LHCN-M2 (cell line): Measurements from ENCODE around the gene MYOM3. TPM values are rescaled to one million over a fixed set of nuclear protein-coding genes. Genes with fewer than 3 reads are reported as not detected.
A peak's percentile ranks its signal among the peaks of the same experiment; 100 is the strongest.

Experiments used
- DNase-seq: peaks from one replicate; pipeline ENCODE4 v3.0.0-alpha.2; 2012; ENCODE audit warnings: low read depth
- polyA plus RNA-seq: library from polyadenylated mRNA; unstranded; fragments of >200 nt; gene quantifications from one replicate; pipeline ENCODE4 v1.2.1, GENCODE V29; 2012; ENCODE audit warnings: missing spikeins
- total RNA-seq: library from RNA; depleted of rRNA; stranded (reverse); fragments of >200 nt; gene quantifications from 2 replicates; pipeline ENCODE4 v1.2.3, GENCODE V29; 2014; rRNA removed

The MYOM3 gene
- not detected in 2 replicates for total RNA-seq
- polyA plus RNA-seq: 0.02 TPM

DNA sequence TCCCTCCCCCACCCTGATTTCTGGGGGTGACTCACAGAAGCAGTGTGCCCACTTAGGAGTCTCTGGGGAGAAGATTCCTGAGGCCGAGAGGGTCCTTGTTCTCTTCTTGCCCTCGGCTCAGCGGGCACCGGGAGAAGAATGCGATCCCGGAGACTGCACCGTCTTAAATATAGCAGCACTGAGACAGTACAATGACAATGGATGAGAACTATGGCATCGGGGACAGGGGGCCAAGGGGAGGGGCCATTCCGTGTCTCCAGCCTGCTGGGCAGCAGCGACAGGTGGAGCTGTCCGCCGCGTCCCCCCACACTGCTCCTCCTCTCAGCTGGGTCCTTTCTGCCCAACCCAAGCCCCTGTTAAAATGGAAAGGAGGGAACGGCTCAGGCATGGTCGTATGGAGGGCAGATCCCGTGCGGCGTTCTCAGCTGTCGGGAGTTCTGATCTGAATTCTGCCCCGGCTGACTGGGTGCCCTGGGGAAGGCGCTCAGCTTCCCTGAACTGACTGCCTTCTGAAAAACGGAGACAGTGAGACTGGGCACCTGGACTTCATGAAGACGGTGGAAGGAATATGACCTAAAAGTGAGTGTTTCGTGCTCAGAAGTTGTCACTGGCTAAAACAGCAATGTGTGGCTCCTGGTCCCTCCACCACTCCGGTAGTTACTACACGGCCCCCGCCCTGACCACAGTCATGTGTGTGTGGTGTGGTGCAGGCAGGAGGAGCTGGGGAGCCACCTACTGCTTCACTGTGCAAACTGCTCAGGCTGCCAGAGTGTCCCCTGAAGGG lies at the start of gene MYOM3:
MYOM3 (minus strand) TSS at position 140 of the 784 bp plus-strand sequence. CDS start 3,499 bp downstream, outside the sequence.
- DNase-seq: peak; percentile 69

DNA sequence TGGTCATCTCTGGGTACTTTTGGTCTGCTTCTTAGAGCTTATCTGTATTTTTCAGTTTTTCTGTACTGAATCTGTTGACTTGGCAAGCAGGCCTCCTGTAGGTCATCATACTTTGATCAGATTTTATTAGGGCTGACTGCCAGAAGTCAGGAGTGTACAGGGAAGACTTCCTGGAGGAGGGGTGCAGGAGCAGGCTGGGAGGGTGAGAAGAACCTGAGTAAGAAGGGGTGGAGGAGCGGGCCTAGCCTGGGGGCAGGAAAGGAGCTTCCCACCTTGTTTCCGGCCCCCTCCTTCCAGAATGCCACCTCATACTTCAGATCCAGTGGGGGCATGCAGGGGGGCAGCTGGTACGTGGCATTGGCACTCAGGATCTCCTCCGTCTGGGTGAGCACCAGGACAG lies 49.3 kb upstream of the MYOM3 start:
- no peak for DNase-seq

DNA sequence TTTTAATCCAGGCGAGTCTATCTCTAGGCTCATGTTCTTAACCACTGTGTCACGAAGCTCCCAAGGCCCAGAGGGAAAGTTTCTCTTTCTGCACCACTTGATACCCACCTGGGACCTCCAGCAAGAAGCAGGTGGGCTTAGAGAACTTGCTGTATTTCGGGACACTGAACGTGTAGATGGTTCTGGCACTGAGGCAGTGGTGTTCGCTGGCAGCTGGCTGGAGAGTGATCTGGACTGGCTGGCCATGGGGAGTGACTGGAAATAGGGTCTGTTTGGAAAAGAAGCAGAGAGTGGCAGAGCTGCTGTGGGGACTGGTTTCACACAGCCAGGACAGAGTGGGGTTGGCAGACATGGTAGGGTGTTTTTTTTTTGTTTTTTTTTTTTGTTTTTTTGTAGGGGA lies 47.4 kb upstream of the MYOM3 start:
- no peak for DNase-seq

DNA sequence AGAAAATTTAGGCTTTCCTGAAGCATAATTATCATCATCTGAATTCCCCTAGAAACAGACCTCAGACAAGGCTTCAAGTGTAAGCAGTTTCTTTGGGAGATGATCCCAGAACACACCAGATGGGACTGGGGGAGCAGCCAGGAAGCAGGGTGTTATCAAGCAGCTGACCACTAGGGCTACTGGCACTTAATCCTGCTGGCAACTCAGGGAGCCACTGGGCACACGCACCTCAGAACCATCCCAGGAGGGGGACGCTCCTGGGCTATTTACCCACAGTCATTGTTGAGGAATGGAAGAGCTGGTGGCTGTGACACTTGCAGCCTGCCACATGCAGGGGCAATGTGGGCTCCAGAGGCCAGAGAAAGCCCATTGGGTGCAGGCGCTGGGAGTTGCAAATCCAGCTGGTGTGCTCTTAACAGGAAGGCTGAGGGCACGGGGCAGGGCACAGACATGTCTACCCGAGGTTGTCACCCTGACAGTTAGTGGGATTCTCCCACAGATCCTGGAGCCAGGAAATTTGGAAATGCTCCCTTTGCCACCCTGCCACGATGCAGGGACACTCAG lies 46.1 kb upstream of the MYOM3 start:
- peak; percentile 26 for DNase-seq

DNA sequence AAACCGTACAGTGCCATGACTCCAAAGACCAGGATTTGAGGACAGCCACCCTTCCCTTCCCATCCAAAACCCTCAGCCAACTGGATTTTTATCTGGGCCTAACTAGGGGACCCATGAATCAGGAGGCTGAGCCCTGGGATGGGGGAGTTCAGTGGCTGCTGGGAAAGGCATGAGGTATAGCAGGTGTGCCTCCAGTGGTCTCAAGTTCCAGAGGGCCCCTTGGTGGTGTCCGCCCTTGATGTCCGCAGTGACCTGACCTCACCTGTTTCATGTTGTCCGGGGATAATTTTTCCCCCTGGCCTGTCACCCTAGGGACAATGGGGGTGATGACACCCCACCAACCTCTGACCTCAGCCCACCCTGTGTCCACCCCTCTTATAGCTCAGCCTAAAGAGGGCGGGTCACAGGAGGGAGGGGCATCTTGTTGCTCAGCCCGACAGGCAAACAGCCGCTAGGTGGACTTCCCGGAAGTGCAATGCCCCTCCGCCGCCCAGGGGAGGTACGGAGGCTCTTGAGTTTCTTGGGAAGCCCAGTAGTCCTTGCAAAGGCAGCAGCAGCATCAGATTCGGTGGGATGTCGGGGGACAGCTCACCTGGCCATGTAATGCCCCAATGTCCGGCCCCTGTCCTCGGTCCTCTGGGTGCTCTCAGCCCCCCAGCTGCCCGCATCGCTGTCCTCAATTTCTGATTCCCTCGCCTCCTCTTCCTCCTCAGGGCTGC lies 44.8 kb upstream of the MYOM3 start:
- DNase-seq: no peak

DNA sequence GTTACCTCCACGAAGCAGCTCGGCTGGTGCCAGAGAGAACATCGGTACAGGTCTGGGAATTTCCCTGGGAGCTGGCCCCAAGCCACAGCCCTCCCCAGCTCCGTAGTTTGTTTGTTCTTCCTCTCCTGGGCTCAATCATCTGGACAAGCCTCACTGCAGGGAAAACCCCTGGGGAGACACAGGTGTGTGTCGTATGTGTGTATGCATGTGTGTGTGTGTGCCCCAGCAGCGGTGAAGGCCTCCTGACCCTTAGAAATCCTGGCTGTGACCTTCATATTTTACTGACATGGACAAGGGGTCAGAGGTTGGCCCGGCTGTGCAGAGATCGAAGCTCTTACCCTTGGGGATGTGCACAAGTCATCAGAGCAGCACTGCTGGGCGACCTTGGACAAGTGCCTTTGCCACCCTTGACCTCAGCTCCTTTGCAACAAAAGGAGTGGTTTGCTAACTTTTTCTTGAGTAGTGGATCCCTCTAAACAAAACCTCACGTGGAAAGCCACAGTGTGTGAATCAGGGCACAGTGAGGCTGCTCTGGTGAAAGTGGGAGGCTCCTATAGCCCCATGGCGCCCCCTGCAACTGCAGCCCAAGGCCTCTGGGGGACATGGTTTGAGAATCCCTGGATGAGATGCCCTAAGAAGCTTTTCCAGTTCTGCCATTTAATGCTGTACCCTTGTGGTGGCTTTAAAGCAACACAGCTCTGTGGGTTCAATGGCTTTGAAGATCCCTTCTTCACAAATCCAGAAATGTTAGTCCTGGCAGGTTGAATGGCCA lies 43.3 kb upstream of the MYOM3 start:
- no peak for DNase-seq

DNA sequence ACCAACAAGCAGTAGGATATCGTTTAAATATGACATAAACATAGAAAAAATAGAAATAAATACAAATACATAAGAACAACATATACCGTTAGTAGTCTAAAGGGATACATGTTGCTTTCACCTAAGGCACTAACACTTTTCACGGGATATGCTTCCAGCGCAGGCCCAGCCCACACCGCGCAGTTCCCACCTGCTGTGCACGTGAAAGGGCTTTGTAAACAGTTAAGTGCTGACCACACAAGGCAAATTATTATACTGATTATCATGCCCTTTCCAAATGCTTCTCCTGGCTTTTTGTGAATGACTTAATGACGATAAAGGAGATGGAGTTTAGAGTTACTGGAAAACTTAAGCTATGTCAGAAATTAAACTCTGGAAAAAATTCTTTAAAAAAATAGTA lies 42.3 kb upstream of the MYOM3 start:
- no peak for DNase-seq

DNA sequence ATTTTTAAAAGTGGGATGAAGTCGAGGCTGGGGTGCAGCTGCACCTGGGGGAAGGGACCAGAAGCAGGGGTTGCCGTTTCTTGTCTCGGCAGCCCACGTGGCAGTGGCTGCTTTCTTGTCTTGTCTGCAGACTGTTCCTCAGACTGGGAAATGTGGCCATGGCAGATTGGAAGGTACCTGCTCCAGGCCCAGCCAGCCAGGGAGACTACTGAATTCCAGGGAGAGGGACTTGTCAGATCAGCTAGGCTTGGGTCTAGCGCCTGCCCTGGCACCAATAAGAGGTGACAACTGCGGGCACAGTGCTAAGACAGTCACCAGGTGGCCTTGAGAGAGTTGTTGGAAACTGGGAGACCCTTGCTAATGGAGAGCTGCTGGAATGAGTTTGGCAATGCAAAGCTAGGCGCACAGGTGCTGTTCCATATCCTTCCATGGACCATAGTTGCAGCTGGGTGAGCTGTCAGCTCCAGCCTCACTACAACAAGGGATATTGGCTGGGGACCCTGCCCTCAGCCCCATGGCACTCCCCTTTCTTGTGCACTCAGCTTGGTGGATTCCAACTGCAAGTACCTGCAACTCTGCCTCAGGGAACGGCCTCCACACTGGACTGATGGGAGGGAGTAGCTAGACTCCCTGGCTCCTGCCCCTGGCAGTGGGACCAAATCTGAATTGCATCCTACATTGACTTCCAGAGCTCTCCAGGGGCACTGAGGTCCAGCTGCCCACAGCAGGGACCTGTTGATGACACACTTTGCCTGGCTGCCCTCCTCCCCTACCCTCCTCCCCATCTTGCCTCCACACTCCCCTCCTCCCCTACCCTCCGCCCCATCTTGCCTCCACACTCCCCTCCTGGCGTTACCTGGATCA lies 40.9 kb upstream of the MYOM3 start:
- no peak for DNase-seq

DNA sequence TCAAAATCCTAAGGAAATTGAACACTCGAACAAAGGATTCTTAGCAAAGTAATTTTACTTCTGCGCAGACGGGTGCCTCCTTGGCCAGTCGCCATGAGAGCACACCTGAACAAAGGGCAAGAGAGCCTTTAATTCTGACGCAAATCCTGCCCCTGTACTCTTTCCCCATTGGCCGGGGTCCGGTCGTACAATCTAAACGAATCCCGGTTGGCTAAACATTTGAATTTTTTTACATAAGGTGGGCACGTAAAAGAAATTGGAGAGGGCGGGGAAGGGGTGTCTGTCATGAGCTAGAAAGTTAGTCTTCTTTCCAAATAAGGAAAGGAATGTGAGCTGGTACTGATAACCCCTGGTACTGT lies 39.2 kb upstream of the MYOM3 start:
- DNase-seq: no peak

DNA sequence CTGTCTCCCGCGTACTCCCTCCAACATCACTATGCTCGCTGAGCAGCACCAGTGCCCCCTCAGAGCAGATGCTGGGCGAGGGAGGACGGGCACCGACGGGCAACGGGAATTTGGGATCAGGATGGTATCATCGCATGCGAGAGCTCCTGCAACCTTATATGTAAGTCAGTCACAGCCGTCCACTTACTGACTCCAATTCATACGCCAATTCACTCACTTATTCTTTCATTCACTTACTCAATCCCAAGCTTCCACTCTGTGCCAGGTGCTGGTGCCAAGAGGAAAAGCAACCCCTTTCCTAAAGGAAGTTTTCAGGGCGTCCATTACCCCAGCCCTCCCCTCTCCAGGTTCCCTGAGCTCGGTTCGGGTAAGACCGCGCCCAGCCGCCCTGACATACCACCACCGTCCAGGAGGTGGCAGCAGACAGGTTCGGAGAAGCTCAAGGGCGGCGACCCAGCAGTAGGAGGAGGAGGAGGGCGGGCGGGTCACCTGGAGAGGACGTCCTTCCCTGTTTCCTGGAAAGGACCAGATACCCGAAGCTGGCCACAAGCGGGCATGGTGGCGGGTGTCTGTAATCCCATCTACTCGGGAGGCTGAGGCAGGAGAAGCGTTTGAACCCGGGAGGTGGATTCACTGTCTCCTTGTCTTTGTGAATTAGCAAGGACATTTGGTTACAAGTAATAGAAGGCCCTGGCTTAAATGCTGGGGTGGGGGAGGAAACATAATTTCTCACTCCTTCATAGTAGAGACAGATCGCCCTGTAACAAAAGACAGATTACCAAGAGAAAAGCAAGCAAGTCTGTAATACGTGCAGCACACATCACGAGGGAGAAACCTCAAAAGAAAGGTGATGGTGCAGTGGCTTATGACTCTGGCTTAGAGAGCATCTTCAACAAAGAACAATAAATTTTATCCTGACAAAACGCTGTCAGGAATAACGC lies 38.6 kb upstream of the MYOM3 start:
- DNase-seq: peak; percentile 63

DNA sequence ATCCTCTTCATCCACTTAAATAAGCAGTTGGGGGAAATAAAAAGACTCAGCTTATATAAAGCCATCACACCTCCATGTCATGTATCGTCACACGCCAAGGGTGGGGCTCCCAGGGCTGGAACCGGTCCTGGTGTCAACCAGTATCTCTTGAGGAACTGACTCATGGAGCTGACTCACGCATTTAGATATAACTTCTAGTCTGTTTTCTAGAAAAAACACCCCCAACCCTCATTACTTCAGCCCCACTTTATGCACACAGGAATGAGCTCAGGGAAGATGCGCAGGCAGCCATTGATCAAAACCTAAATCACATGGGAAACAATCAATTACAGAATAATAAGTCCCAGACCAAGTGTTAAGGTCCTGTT lies 37.9 kb upstream of the MYOM3 start:
- DNase-seq: peak; percentile 55

DNA sequence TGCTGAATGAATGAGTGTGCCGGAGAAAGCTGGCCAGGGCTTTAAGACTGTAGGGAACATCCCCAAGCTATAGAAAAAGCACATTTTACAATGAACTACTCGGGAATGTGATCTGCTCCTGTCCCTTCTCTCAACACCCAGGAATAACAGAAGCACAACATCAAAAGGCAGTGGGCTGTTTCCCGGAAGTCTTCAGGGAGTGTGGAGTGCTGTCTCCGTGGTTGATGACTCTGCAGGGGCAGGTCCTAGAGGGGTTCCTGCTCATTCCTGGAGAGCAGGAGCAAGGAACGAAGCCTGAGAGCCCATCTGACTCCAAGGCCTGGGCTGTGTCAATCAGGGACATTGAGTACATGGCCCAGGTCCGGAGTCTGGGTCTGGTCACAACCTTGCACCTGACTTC lies 35.9 kb upstream of the MYOM3 start:
- DNase-seq: no peak

DNA sequence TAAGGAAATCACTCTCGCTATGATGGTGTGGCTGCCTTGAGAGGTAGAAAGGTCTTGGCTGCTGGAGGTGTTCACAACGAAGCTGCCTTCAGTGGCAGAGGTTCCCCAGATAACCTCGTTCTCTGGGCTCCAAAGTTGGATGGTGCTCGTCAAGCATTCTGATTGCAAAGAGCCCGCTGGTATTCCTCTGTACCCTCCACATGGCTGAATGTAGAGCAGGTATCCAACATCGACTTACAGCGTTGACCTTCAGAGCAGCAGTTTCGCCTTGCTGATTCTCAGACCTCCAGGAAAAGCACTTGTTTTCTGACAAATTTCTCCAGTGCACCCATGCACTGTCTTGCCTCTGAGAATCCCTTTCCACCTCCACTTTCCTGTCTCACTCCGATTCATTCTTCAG lies 35.3 kb upstream of the MYOM3 start:
- DNase-seq: no peak

DNA sequence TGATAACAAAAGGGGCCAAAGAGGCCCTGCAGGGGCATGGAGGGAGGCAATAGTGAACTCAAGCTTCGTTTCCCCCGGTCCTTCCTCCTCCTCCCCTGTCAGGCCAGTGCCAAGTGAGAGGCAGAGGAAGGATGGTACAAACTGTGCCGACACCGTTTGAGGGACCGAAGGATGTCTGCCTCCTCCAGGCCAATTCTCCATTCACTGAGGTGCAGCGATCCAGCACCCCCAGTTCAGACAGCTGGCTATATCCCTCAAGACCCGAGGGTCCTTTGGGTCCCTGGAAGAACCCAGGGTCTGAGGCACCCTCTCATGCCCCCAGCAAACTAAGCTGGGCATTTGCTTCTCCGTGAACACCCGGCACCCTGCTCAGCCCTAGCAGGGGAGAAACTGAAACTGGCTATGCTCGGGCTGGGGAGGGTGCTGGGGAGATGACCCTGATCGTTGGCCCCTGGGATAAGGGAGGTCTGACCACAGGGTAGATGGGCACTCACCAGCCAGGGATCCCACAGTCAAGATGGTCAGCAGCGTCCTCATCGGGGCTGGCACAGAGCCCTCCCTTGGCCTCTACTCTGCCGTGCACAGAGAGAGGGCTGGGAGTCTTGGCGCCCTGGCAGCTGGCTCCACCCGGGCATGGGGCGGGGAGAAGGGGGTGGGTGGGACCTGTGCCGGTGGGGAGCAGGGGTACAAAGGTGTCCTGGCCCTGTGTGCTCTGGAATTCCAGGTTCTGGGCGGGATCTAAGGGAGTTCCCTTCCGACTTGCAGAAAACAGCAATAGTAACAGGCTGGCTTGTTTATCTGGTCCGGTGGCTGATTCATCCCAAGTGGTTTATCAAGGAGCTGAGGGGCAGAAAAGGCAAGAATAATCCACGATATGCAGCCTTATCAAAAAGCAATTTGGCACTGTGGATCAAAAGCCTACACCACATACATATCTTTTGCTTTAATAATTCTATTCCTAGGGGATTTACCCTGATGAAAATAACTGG lies 30.9 kb upstream of the MYOM3 start, which contains the start of gene IL22RA1:
IL22RA1 (minus strand) TSS at position 595 of the 989 bp plus-strand sequence; CDS start at position 537, 58 bp downstream.
- DNase-seq: no peak

DNA sequence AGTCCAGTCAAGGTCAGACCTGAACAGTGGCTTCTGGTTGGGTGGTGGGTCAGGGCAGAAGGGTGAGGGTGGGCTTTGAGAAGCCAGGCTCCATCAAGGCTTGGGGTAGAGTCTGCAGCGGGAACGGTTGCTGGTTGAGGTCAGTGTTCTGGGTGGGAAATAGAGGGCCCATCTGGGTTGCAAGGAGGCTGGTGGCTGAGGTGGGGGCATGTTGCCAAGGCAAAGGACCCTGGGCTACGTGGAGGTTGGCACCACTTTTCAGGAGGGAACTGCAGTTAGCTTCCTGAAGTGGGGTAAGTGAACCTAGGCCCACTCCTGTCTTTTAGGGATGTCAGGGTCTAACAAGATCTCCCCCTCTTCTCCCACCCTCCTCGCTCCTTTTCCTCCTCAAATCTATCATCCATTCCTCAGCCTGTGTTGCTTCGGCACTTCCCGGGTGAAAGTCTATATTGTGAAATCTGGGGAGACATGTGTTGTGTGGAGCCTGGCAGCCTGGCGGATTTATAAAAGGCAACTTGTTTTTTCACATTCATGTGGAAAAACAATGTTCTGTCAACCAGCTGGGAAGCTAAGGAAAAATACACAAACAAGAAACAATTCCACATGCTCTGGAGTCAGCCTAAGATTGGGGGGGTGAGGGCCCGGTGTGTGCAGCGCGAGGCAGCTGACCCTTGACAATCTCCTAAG lies 29.5 kb upstream of the MYOM3 start:
- DNase-seq: no peak

DNA sequence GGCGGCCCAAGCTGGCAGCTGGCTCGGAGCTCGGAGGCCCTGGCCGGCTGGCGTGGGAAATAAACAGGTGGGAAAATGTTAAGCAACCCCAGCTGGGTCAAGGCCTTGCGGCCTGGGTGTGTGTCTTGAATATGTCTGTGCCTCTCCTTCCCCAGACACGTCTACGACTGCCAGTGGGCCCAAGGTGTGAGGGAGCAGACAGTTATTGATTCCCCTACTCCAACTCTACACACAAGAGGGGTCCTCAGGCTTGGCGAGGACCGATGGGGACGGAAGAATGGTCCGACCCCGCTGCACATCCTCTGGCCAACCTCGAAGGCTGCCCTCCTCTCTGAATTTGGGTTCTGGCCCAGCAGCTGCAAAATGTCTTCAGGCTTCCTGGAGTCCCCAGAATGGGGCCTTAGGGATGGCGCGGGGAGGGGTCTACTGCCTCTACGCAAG lies 28.8 kb upstream of the MYOM3 start:
- no peak for DNase-seq

DNA sequence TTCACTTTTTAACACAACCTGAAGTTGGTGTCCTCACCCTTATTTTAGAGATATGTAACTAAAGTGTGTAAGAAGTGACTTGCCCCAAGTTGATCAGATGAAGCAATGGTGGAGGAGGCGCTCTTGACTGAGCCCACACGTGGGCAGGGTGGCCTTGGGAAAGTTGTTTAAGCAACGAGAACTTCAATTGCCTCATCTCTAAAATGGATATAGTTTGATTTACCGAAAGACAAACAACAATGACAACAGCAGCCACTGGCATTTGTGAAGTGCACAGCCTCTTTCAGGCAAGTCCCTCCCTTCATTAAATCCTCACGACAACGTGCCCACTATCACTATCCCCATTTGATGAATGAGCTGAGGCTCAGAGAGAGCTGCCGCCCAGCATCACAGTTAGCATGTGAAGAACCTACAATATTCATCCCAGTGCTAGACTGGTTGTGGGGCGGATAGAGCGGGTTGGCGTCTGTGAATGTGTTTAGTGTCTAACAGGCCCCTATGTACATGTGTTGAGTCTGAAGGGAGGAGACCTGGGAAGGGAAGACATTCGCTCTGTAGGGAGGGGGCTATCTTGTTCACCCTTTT lies 28.0 kb upstream of the MYOM3 start:
- DNase-seq: no peak

DNA sequence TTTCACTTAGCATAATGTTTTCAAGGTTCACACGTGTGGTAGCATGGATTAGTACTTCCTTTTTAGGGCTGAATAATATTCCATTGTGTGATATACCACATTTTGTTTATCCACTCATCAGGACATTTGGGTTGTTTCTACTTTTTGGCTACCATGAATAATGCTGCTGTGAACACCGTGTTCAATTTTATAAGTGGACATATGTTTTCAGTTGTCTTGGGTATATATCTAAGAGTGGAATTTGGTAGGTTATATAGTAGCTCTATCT lies 27.2 kb upstream of the MYOM3 start:
- DNase-seq: no peak
